Measurements from ENCODE around the gene LRRC43.

LRRC43 gene, protein sequence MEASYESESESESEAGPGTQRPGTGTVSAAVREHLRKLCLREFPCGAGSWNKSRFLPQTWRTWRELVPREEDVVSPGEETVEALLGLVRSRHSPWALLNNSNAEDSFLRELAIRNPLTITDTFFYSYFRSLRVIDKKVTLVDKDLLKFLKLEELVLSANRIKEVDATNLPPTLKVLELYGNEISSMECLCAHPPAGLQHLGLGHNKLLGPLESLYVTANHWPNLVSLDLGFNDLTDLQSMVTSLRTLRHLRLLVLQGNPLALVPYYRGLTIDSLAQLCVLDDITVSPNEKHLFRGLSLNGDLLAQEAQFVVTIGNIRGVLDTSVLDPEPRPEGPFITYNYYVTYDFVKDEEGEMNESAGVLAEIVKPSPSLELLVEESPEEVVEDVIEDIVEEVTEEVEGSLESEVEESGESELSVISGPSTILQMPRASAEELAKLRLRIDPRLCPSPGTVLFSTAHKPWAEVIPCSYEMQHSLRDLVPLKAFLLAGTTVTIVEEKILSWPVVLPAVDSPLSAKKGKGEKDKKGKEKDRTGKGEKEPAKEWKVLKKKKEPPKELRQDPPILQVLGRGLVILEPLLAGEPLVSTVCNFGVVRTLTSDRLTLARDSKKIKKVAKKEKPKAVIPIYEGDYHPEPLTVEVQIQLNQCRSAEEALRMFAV

DNA sequence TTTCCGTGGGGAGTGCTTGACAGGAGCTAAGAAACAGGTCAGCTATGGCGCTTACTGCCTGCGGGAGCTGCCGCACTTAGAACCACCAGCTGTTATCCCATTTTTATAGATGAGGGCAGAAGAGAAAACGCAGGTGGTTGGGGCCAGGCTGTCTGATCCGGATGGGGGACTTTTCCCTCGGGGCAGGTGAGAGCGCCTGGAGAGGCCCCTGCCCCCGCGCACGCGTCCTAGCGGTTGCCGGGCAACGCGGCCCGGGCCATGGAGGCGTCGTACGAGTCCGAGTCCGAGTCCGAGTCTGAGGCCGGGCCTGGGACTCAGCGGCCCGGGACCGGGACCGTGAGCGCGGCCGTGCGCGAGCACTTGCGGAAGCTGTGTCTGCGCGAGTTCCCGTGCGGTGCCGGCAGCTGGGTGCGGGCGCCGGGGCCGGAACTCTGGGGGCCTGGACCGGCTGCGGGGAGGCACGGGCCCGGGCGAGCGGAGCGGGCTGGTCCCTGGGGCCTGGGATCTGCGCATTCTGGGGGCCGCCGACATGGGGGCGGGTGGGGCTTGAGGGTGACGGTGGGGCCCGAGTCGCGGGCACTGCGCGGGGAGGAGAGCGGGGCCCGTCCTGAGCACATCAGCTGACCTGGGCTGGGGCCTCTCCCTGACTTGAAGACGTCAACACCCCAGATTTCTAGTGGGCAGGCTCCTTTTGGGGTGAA, at the start of gene LRRC43:
Gene LRRC43 (plus strand): TSS at position 237 of the 701 bp plus-strand sequence. CDS start 22 bp downstream, at position 259.
- DNase-seq (ENCODE audit: low read depth): no peak

DNA sequence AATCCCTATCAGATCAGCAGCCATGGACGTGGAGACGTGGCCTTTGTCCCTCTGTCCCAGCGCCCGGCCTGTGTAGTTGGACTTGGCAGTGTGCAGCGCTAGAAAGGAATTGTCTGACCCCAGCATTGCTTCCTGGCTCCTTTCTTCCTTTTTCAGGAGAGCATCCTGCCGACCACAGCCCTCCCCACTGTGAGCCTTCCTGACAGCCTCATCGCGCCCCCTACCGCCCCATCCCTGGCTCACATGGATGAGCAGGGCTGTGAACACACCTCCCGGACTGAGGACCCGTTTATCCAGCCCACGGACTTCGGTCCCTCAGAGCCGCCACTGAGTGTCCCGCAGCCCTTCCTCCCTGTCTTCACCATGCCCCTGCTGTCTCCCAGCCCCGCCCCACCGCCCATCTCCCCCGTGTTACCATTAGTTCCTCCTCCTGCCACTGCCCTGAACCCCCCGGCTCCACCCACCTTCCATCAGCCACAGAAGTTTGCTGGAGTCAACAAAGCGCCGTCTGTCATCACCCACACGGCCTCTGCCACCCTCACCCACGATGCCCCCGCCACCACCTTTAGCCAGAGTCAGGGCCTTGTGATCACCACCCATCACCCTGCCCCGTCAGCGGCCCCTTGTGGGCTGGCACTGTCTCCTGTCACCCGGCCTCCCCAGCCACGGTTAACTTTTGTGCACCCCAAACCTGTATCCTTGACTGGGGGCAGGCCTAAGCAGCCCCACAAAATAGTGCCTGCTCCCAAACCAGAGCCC, 49.6 kb upstream of the LRRC43 start:
- no peak for DNase-seq (ENCODE audit: low read depth)

DNA sequence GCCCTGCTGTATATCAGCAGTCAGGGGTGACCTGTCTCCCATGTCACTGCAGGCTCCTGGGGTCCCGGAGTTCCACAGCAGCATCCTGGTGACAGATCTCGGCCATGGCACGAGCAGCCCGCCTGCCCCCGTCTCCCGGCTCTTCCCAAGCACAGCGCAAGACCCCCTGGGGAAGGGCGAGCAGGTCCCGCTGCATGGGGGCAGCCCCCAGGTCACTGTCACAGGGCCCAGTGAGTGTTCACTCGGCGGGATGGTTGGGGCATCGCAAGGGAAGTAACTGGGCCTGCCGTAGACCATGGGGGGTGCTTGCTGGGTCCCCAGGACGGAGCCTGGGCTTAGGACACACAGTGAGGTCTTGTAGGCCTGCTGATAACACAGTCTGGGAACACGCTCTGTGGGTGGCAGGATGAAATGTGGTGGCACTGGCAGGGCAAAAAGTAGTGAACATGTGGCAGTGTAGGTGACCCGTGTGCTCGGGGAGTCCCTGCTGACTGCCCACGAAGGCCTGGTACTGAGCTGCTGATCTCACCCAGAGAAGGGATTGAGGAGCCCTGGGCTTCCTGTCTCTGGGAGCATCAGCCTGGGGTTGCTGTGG, 47.4 kb upstream of the LRRC43 start:
- DNase-seq (ENCODE audit: low read depth): no peak

DNA sequence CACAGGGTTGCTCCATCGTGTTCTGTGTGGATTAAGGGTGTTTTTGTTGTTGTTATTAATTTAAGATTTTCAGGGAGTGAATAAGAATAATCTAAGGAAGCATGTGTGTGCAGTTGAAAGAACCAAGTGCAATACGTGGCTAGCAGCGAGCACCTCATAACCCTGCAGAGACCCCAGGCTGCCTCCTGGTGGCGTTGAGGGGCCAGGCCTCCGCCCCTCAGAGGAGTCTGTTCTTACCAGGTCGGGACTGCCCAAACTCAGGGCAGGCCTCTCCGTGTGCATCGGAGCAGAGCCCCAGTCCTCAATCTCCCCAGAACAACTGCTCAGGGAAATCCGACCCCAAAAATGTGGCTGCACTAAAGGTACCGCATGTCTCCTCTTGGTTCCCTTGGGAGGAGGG, 45.7 kb upstream of the LRRC43 start:
- no peak for DNase-seq (ENCODE audit: low read depth)

DNA sequence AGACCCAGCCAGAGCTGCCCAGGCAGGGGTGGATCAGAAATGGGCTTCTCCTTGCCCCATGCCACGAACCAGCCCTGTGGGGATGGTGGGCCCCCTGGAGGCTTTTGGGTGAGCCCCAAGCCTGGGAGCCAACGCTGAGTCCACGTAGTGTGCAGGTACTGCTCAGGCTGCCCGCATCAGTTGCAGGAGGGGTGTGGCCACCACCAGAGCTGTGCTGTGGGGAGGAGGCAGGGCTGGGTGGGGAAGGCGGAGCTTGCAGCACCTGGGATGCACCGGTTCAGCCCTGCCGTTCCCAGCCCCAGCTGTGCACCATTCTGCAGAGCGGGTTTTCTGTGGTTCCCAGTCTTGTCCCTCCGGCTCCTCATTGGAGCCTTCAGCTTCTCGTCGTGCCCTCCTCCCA, 45.2 kb upstream of the LRRC43 start:
- no peak for DNase-seq (ENCODE audit: low read depth)

DNA sequence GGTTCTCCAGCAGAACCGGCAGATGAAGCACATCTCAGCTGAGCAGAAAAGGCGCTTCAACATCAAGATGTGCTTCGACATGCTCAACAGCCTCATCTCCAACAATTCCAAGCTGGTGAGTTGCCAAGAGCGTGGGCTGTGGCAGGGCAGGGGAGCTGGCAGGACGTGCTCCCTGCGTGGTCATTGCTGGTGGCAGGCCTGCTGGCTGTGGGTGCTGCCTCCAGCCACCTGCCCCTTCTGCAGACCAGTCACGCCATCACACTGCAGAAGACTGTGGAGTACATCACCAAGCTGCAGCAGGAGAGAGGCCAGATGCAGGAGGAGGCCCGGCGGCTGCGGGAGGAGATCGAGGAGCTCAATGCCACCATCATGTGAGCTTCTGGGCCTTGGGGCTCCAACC, 44.7 kb upstream of the LRRC43 start:
- no peak for DNase-seq (ENCODE audit: low read depth)

DNA sequence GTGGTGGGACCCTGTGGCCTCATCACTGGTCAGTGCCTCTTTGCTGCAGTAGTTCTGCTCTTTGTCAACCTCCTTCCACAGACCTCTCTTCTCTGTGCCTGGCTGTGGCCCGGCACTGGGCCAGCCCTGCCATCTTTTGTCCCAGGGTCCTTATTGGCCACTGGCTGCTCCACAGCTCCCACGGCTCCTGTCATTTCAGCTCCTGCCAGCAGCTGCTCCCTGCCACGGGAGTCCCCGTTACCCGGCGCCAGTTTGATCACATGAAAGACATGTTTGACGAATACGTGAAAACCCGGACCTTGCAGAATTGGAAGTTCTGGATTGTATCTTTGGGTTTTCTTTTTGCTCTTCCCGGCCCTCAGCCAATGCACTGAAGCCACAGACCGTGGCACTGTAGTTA, 44.3 kb upstream of the LRRC43 start:
- DNase-seq (ENCODE audit: low read depth): no peak

DNA sequence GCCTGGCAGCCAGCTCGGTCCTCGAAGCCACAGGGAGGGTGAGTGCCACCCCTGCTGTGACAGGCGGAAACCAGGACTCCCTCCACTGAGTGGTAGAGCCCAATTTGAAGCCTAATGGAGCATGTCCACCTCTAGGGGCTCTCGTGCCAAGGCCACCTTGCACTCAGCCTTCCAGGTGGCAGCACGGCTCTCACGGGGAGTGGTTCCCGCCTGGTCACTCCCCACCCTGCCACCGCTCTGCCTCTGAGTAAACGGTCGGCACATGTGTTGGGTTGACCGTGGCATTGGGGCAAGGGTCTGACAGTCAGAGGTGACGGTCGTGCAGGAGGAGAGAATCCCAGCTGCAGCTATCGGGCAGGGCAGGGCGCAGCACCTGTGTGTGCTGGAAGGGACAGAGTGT, 43.7 kb upstream of the LRRC43 start:
- DNase-seq (ENCODE audit: low read depth): no peak

DNA sequence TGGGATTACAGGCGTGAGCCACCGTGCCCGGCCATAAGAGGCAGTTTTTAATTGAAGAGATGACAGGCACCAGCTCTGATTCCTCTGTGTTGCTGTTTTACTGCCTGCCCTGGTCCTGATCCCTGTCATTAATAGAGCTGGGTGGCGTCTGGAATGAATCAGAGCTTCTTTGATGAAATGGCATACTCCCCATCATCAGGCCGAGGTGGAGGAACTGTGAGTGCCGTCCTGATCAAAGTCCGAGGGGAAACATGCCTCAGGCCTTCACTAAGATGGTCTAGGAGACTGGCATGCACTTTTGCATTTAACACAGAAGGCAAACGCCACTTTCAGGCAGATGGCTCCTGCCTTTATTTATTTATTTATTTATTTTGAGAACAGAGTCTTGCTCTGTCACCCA, 43.0 kb upstream of the LRRC43 start:
- DNase-seq (ENCODE audit: low read depth): no peak

DNA sequence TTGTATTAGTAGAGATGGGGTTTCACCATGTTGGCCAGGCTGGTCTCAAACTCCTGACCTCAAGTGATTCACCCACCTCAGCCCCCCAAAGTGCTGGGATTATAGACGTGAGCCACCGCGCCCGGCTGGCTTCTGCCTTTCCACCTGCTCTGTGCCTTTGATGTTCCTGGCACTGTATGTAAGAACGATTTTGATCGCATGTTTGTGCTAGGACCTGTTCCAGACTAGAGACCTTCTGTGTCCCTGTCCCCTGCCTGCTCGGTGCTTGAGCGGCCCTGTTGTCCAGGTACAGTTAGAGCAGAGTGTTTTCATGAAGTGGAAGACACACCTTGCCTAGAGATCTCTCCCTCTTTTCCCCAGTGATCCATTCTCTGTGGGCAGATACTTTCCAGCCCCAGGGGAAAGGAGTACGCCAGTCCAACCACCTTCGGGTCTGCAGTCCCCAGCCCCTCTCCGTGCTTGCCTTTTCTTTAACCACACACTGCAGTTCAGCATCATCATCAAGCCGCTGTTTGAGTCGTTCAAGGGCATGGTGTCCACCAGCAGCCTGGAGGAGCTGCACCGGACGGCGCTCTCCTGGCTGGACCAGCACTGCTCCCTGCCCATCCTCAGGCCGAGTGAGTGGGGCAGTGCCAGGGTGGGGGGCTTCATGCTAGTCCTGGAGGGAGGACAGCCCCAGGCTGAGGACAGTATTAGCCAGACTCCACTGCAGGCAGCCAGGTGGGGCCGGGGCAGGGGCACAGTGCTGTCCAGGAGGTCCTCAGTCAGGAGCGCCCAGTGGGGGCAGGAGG, 42.3 kb upstream of the LRRC43 start:
- DNase-seq (ENCODE audit: low read depth): no peak

DNA sequence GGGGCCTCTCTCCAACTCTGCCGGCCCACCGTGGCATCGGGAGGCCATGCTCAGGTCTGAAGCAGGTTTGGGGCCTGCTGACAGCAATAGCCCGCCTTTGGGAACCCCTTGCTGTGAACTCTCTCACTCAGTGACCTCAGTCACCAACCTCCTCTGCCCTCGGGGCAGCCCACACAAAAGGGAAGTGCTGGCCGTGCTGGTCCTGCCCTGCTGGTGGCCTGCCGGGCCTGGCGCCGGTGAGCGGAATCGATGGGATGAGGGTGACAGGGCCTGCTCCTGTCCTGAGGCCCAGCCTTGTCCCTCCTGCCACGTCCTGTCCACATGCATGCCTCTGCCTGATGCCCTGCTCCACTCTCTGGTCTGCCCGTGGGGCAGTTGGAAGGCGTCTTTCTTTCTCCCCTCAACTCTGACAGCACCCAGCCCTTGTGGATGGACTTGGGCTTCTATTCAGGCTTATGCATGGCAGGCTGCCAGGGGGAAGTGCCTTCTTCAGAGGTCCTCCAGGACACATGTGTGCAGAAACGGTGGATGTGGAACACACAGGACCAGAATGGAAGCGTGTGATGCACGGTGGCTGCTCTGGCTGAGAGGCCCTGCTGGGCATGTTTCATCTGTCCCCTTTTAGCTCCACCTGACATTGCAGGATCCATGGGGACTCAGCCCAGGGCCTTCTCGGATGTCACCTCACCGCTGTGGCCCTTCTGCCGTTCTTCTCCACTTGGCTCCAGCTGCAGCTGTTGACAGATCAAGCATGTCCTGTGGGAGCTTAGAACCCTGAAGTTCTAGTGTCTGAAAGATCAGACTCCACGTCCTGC, 40.8 kb upstream of the LRRC43 start:
- DNase-seq (ENCODE audit: low read depth): no peak

DNA sequence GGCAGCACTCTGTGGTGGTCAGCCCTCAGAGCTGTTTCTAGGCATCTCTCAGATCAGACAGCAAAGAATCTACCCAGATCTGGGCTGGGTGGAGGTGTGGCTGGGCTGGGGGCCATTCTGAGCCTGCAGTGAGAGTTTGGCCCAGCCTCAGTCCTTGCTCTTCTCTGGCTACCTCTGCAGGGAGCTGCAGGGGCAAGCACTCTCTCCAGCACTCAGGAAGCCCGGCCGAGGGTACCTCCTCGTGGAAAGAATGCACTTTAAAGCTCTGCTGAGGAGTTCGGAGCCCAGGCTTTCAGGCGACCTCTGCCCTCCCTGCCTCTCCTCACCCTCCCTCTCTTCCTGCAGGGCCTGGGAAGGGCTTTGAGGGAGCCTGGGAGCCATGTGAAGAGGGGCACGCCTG, 40.1 kb upstream of the LRRC43 start:
- no peak for DNase-seq (ENCODE audit: low read depth)

DNA sequence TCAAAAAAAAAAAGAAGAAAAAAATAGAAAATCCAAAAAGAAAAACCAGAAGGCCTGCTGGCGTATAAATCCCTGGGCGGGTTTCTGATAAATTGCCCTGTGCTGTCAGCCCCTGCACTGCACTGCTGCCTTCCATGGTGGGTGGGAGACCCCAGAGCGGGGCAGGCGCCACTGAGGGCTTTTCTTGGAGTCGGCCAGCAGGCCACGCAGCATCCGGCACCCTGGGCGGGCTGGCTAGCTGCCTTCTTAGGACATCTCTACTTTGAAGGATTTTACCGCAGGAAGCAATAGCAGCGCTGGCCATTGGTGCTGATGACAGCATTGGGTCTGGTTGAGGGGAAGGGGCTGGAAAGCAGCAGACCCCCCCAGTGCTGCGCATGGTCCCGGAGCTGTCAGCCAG, 38.0 kb upstream of the LRRC43 start:
- DNase-seq (ENCODE audit: low read depth): no peak

DNA sequence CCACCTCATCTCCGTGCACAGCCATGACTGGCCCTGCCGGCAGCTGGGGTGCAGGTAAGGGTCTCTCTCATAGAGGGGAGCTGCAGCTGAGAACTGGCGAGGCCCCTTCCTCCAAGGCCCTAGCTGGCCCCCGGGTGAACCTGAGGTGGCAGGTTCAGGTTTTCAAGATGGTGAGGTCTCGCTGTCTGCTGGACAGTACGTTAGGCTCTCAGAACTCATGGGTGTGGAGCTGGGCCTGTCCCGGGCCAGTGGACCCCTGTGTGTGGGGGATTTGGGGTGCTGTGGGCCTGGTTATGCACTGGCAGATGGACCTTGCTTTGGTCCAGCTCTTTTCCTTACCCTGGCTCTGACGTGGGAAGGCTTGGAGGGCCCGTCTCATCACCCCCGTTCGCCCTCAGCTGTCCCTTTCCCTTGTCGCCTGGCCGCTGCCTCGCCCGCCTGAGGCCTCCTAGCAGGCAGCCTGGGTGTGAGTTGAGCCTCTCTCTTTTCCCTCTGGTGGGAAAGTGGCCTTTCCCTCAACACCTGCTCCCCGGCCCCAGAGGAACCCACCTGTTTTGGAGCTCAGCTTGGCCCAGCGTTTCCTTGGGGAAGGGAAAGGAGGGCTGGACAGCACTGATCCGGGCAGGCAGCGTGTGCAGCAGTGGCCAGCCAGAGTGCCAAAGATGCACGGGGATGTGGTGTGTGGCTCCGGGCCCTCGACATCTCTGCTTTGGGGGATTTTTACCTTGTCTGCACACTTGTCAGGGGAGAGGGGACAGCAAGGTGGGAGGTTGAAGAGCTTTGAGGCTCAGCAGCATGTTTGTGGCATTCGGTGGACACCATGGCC, 37.2 kb upstream of the LRRC43 start:
- DNase-seq (ENCODE audit: low read depth): no peak

DNA sequence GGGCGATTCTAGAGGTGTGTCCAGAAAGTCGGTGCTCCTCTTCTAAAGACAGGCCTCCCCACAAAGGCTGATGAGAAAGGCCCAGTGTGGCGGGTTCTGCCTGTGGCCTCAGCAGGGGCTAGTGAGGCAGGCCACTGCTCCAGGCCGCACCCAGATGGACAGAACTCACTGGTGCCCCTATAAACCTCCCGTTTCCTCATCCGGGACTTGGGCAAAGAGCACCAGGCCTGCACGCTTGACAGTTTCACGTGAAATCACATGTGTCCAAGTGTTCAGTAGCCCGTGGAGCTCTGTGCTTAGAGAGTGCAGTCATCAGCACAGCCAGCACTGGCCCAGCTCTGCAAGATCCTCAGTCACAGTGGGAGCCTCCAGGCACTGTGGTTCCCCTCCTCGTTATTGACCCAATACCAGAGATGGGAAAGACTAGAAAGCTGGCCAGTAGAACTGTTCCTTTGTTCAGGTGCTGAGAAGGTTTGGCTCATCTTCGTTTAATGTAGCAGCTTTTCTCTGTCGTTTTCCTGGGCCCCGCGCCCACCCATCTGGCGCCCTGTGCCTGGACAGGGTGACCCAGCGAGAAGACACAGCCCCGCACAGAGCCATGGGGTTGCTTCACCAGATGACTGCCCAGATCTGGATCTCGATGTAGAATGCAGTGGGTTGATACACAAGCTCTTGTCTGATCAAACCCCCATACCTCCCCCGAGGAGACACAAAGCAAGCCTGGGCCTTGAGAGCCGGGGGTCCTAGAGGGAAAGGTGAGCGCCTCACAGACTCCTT, 35.2 kb upstream of the LRRC43 start:
- no peak for DNase-seq (ENCODE audit: low read depth)

DNA sequence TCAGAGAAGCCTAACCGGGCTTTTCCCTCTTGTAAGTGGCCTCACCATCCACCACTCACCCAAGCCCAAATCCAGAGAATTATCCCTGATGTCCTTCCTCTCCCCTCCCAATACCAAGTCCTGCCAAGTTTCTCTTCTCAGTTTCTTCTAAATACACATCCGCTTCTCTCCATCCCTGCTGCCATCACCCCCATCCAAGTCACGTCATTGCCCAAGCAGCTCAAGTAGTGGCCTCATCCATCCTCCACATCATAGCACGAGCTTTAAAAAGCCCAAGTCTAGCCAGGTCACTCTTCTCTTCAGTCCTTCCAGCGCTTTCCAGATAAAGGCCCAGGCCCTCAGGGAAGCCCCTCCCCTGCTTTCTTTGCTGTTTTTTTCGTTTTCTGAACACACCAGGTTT, 34.3 kb upstream of the LRRC43 start:
- DNase-seq (ENCODE audit: low read depth): peak; percentile 6

DNA sequence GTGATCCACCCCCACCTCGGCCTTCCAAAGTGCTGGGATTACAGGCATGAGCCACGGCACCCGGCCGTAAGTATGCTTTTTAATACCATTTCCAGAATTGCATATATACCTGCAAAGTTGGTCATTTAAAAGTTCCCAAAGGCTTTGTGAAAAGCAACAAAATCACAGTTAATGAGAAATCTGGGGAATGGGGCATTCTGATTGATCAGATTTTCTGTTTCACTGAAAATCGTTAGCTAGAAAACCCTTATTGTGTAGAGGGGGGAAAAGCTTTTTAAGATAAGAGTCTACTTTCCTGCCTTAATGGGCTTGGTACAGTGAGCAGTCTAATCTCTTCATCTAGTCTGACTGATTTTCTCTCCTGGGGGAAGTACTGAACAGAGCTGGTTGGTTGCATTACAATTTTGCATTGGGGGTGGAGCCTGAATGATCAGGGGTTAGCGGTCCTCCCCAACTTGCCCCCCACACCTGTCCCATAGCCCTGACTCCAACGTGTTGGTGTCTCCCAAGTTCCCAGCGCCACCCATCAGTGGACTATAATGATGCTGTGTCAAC, 32.7 kb upstream of the LRRC43 start:
- no peak for DNase-seq (ENCODE audit: low read depth)

DNA sequence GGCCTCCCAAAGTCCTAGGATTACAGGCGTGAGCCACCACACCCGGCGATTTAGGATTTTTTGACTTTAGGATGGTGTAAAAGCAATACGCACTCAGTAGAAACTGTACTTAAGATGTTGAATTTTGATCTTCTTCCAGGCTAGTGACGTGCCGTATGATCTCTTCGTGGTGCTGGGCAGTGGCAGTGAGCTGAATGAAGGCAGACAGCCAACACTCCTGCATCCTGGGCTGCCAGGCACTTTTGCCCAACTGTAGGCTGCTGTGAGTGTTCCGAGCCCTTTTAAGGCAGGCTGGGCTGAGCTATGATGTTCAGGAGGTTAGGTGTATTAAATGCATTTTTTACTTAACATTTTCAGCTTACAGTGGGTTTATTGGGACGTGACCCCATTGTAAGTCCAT, 30.2 kb upstream of the LRRC43 start:
- DNase-seq (ENCODE audit: low read depth): no peak

Data from stromal cell of bone marrow (primary cell).